GM18868 (cell line): ENCODE measurements around the gene ALOX15.
"Not testable (repeated sequence)": the region's sequence is repeated elsewhere in the genome, so short reads cannot be mapped to it uniquely, and the experiment has no call there.

ENCODE experiments used
- ATAC-seq: cut with Tn5 transposase; IDR thresholded peaks from one replicate; pipeline ENCODE4 v1.9.1; 2021; ENCODE audit warnings: mild to moderate bottlenecking, moderate library complexity; ENCODE audit not compliant: unreplicated experiment

Gene ALOX15

DNA sequence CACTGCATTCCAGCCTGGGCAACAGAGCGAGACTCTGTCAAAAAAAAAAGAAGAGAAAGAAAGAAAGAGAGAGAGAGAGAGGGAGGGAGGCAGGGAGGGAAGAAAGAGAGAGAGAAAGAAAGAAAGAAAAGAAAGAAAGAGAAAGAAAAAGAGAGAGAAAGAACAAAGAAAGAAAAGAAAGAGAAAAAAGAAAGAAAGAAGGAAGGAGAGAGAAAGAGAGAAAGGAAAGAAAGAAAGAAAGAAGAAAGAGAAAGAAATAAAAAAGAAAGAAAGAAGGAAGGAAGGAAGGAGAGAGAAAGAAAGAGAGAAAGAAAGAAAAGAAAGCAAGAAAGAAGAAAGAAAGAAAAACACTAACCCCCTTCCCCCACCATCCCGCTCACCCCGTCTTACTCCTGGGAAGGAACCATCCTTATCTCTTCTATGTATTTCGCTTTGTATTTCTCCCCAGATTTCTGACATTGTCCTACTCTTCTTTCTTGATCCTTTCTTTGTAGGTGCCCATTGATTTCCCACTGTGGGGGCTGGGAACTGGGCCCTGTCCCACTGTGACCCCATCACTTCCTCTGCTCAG is 20.9 kb downstream of the ALOX15 start:
- ATAC-seq: no peak

- no peak for ATAC-seq
Observed at GRCh38 chr17:4617590-4618351, 23.7 kb downstream of the ALOX15 start.

DNA sequence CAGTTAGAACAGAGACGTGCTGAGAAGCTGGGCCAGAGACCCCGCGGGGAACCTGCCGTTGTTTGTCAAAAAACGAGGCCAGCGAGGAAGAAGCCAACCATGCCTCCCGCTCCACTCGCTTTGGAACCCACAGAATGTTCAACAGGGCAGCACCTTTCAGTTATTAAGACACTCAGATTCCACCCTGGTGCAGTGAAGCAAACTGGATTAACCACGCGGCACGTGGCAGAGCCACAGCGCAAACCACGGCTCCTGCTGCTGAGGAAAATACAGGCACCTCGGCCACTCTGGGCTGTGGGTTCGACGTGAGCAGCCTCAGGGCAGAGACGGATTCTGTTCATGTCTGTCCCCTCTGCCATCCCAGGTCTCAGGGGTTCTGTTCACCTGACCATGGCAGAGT is 24.4 kb downstream of the ALOX15 start:
- ATAC-seq: no peak

- ATAC-seq: no peak
Observed at GRCh38 chr17:4616476-4616875, 25.0 kb downstream of the ALOX15 start.

DNA sequence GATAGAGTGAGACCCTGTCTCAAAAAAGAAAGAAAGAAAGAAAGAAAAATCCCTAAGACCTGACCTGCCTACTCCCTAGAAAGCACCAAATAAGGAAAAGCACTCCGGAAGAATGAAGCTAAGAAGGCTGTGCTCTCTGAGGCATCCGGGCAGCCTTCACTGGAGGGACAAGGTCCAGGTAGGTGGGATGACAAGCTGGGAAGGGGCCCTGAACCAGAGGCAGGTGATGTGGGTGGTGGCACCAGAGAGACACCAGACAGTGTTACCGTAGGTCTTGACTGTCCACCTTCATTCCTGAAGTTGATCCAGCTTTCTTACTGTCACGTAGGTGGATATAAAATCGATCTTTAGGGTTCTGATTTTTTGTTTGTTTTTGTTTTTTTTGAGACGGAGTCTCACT is 30.8 kb downstream of the ALOX15 start:
- no peak for ATAC-seq

- ATAC-seq: no peak
Observed at GRCh38 chr17:4610162-4610561, 31.3 kb downstream of the ALOX15 start.

GRCh38 chr17:4609761-4610160 is 31.7 kb downstream of the ALOX15 start:
- ATAC-seq: no peak

DNA sequence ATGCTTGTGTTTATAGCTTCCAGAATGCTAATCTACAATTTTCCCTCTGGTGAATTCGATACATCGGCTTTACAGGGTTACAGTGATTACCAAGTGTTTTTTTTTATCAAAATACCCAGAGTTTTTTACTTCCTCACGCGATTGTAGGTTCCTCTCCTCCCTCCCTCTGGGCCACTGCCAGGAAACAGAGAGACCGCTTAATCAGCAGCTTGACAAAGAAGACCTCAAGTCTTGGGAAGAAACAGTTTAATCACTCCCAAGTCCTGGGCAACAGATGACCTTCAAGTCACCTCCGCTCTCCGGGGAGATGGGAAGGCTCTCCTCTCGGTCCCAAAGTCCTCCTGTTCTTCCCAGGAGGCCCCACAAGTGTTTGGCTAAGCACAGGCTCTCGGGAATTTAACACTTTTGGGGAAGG is 33.7 kb downstream of the ALOX15 start:
- no peak for ATAC-seq

- ATAC-seq: no peak
Observed at GRCh38 chr17:4607261-4607741, 34.2 kb downstream of the ALOX15 start.

- no peak for ATAC-seq
Observed at GRCh38 chr17:4605826-4606225, 35.7 kb downstream of the ALOX15 start.

- ATAC-seq: not testable (repeated sequence)
Observed at GRCh38 chr17:4604736-4605135, 36.7 kb downstream of the ALOX15 start.

GRCh38 chr17:4604111-4604644 is 37.3 kb downstream of the ALOX15 start:
- no peak for ATAC-seq

GRCh38 chr17:4602041-4602440 is 39.4 kb downstream of the ALOX15 start:
- no peak for ATAC-seq

- no peak for ATAC-seq
Observed at GRCh38 chr17:4601326-4601725, 40.2 kb downstream of the ALOX15 start.

- no peak for ATAC-seq
Observed at GRCh38 chr17:4600563-4600962, 40.9 kb downstream of the ALOX15 start.

DNA sequence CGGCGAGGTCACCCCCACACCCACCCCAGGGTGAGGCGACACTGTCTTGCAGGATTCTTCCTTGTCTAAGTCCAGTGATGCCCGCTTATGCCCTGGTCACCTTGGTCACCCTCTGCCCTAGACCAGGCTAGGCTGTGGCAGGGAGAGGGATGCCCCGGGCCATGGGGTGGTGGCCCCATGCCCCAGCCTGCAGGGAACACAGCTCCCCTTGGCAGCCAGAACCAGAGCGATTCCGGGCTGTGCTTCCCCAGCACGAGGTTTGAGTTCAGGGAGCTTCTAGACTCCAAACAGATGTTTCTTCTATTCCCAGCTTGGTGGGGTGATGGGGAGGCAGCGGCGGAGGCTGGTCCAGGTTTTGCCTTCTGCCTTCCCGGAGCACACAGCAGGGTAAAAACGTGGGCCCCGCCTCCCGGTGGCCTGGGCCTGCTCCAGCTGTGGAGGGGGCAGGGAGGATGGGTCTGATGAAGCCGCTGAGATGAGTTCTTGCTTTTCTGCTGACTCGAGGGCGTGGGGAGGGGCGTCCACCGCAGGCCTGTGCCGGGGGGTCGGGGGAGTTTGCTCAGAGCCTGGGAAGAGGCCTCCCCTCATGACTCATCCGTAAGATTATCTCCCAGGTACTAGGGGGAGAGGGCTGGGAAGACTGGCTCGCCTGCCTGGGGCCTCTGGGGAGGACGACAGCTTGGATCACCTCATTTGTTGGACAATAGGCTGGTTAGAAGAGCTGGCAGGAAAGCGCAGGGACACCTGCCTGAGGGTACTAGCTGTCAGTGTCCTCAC is 41.8 kb downstream of the ALOX15 start:
- no peak for ATAC-seq

- ATAC-seq: no peak
Observed at GRCh38 chr17:4598776-4599504, 42.5 kb downstream of the ALOX15 start.

- no peak for ATAC-seq
Observed at GRCh38 chr17:4597975-4598374, 43.5 kb downstream of the ALOX15 start.

GRCh38 chr17:4596636-4597380 is 44.7 kb downstream of the ALOX15 start:
- no peak for ATAC-seq

DNA sequence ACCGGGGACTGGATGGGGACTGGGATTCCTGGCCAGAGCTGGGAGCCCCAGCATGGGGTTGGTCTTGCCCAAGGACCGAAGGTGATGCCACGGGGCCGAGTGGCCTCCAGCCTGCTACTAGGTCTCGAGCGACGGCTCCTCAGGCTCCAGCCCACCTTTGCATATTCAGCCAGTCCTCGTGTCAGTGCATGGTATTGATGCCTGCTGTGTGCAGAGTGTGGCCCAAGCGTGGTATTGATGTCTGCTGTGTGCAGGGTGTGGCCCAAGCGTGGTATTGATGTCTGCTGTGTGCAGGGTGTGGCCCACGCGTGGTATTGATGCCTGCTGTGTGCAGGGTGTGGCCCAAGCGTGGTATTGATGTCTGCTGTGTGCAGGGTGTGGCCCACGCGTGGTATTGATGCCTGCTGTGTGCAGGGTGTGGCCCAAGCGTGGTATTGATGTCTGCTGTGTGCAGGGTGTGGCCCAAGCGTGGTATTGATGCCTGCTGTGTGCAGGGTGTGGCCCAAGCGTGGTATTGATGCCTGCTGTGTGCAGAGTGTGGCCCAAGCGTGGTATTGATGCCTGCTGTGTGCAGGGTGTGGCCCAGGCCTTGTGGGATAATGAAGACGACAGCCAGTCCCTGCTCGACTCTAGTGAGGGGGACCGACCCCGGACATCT is 45.7 kb downstream of the ALOX15 start:
- ATAC-seq: not testable (repeated sequence)
